ENCODE results near the gene PRKAB2. TPM values are rescaled to one million over a fixed set of nuclear protein-coding genes. Genes with fewer than 3 reads are reported as not detected.

Gene PRKAB2, protein sequence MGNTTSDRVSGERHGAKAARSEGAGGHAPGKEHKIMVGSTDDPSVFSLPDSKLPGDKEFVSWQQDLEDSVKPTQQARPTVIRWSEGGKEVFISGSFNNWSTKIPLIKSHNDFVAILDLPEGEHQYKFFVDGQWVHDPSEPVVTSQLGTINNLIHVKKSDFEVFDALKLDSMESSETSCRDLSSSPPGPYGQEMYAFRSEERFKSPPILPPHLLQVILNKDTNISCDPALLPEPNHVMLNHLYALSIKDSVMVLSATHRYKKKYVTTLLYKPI
- total RNA-seq: 11.8 and 16.5 TPM in 2 replicates

GRCh38 chr1:147172168-147173016 lies at the start of gene PRKAB2:
TSS of gene PRKAB2 (minus strand) at chr1:147172470. CDS start at chr1:147172144, 326 bp downstream.

Other genes starting within 250 kb of the PRKAB2 start
- 3.9 and 8.8 TPM in 2 replicates for gene NBPF12, start 234.1 kb downstream of the PRKAB2 start, total RNA-seq
- 0.44 and 0.86 TPM in 2 replicates for gene FMO5, start 52.9 kb upstream of the PRKAB2 start, total RNA-seq
- gene CHD1L, start 70.2 kb upstream of the PRKAB2 start, total RNA-seq: 14.4 and 37.1 TPM in 2 replicates